Measurements from ENCODE around the gene PBX3. TPM values are rescaled to one million over a fixed set of nuclear protein-coding genes. Genes with fewer than 3 reads are reported as not detected.

The PBX3 gene
- total and polyA plus RNA-seq, 8 donors = 36.3 to 53.6 (median 42.8) TPM

- no peaks in the 10 kb centered on the region for H3K4me1 ChIP-seq
- H3K27me3 ChIP-seq = no peaks in the 10 kb centered on the region
- ATAC-seq (no peak), DNase-seq (peak in 1 of 4 donors; percentile 65)
- TF ChIP-seq CTCF (IDR thresholded peaks at IDR 0.05) = no peak
- H3K27ac ChIP-seq = no peak overlapping the region
- H3K36me3 ChIP-seq = no peaks in the 10 kb centered on the region
- no peak overlapping the region for H3K4me3 ChIP-seq
- no peaks in the 10 kb centered on the region for H3K9me3 ChIP-seq
- intact Hi-C loops (cut with DNase I) = no loop called here
Observed at GRCh38 chr9:126001581-126002225, 254.5 kb downstream of the PBX3 start.

GRCh38 chr9:126002476-126003350 is 255.5 kb downstream of the PBX3 start:
- no peak overlapping the region for H3K4me3 ChIP-seq
- intact Hi-C loops (cut with DNase I) = no loop called here

GRCh38 chr9:126009047-126009446 is 261.9 kb downstream of the PBX3 start:
- TF ChIP-seq CTCF (IDR thresholded peaks at IDR 0.05) = no peak
- no peaks in the 10 kb centered on the region for H3K4me1 ChIP-seq

More at GRCh38 chr9:126002476-126003350, 255.5 kb downstream of the PBX3 start:
- DNase-seq (peak in 1 of 4 donors; percentile 53), ATAC-seq (no peak)
- no peak overlapping the region for H3K27ac ChIP-seq
- no peak for TF ChIP-seq CTCF (IDR thresholded peaks at IDR 0.05)
- peaks cover 0 to 5% of the 10 kb centered on the region in 2 donors for H3K9me3 ChIP-seq
- H3K4me1 ChIP-seq = no peaks in the 10 kb centered on the region
- H3K27me3 ChIP-seq = no peaks in the 10 kb centered on the region
- no peaks in the 10 kb centered on the region for H3K36me3 ChIP-seq

GRCh38 chr9:126014726-126015125 is 267.6 kb downstream of the PBX3 start:
- intact Hi-C loops (cut with DNase I) = no loop called here

More at GRCh38 chr9:126009047-126009446, 261.9 kb downstream of the PBX3 start:
- H3K4me3 ChIP-seq = no peak overlapping the region
- DNase-seq = no peak
- intact Hi-C loops (cut with DNase I) = no loop called here
- H3K9me3 ChIP-seq = peaks cover 0 to 33% of the 10 kb centered on the region in 2 donors
- no peaks in the 10 kb centered on the region for H3K27me3 ChIP-seq
- H3K27ac ChIP-seq = no peak overlapping the region
- no peaks in the 10 kb centered on the region for H3K36me3 ChIP-seq
- ATAC-seq = no peak

More at GRCh38 chr9:126014726-126015125, 267.6 kb downstream of the PBX3 start:
- Histone ChIP-seq H3K9me3 (peaks cover 0 to 8% of the 10 kb centered on the region in 2 donors), H3K4me1 (no peaks in the 10 kb centered on the region), H3K4me3 (no peak overlapping the region), H3K36me3 (no peaks in the 10 kb centered on the region), H3K27ac (no peak overlapping the region), H3K27me3 (no peaks in the 10 kb centered on the region)
- ATAC-seq (no peak), DNase-seq (no peak)
- no peak for TF ChIP-seq CTCF (IDR thresholded peaks at IDR 0.05)

Data from left lung (tissue), 10 donors.